HEK293 (cell line): Measurements from ENCODE around the gene RPL23.

Source experiments
- BCL11A ChIP-seq: fragments of 450-650 bp; formaldehyde crosslinking; IDR thresholded peaks from 2 replicates; pipeline ENCODE4 v1.5.1; 2016; ENCODE audit warnings: low read depth, missing biosample characterization, missing genetic modification characterization
- FEZF1 ChIP-seq: fragments of 450-650 bp; formaldehyde crosslinking; IDR thresholded peaks from 2 replicates; pipeline ENCODE4 v1.5.1; 2016; ENCODE audit warnings: missing biosample characterization, missing genetic modification characterization
- MZF1 ChIP-seq: fragments of 450-650 bp; formaldehyde crosslinking; IDR thresholded peaks from 2 replicates; pipeline ENCODE4 v1.5.1; 2017; ENCODE audit warnings: missing biosample characterization, missing genetic modification characterization, borderline replicate concordance
- PRDM1 ChIP-seq: fragments of 450-650 bp; formaldehyde crosslinking; IDR thresholded peaks from 2 replicates; pipeline ENCODE4; 2016; ENCODE audit warnings: missing biosample characterization, missing genetic modification characterization
- REPIN1 ChIP-seq: fragments of 450-650 bp; formaldehyde crosslinking; IDR thresholded peaks from 2 replicates; pipeline ENCODE4 v1.5.1; 2017; ENCODE audit warnings: missing biosample characterization, missing genetic modification characterization, low read depth
- SP7 ChIP-seq: fragments of 450-650 bp; formaldehyde crosslinking; IDR thresholded peaks from 2 replicates; pipeline ENCODE4 v1.5.1; 2016; ENCODE audit warnings: missing biosample characterization, missing genetic modification characterization
- WT1 ChIP-seq: fragments of 450-650 bp; formaldehyde crosslinking; IDR thresholded peaks from 2 replicates; pipeline ENCODE4 v1.5.1; 2016; ENCODE audit warnings: missing biosample characterization, missing genetic modification characterization
- YY2 ChIP-seq: fragments of 450-650 bp; formaldehyde crosslinking; IDR thresholded peaks from 2 replicates; pipeline ENCODE4 v1.5.1; 2016; ENCODE audit warnings: missing biosample characterization, missing genetic modification characterization
- ZBTB21 ChIP-seq: fragments of 450-650 bp; formaldehyde crosslinking; IDR thresholded peaks from 2 replicates; pipeline ENCODE4 v1.5.1; 2017; ENCODE audit warnings: missing biosample characterization, missing genetic modification characterization
- ZBTB26 ChIP-seq: fragments of 450-650 bp; formaldehyde crosslinking; optimal IDR thresholded peaks from 2 replicates; pipeline ENCODE3; 2016; ENCODE audit warnings: missing biosample characterization, mild to moderate bottlenecking, missing genetic modification characterization
- ZBTB8A ChIP-seq: fragments of 450-650 bp; formaldehyde crosslinking; IDR thresholded peaks from 2 replicates; pipeline ENCODE4 v1.5.1; 2016; ENCODE audit warnings: missing biosample characterization, missing genetic modification characterization
- ZFP3 ChIP-seq: fragments of 450-650 bp; formaldehyde crosslinking; IDR thresholded peaks from 2 replicates; pipeline ENCODE4 v1.5.1; 2016; ENCODE audit warnings: low read depth, missing biosample characterization, missing genetic modification characterization
- ZNF132 ChIP-seq: fragments of 450-650 bp; formaldehyde crosslinking; IDR thresholded peaks from 2 replicates; pipeline ENCODE4 v1.5.1; 2017; ENCODE audit warnings: missing biosample characterization, missing genetic modification characterization, borderline replicate concordance
- ZNF138 ChIP-seq: fragments of 450-650 bp; formaldehyde crosslinking; IDR thresholded peaks from 2 replicates; pipeline ENCODE4 v1.5.1; 2016; ENCODE audit warnings: missing biosample characterization, missing genetic modification characterization, borderline replicate concordance
- ZNF148 ChIP-seq: fragments of 450-650 bp; formaldehyde crosslinking; IDR thresholded peaks from 2 replicates; pipeline ENCODE4 v1.5.0; 2017; ENCODE audit warnings: missing biosample characterization, missing genetic modification characterization, borderline replicate concordance
- ZNF211 ChIP-seq: fragments of 450-650 bp; formaldehyde crosslinking; IDR thresholded peaks from 2 replicates; pipeline ENCODE4 v1.5.1; 2016; ENCODE audit warnings: low read depth, missing biosample characterization, missing genetic modification characterization
- ZNF23 ChIP-seq: fragments of 450-650 bp; formaldehyde crosslinking; IDR thresholded peaks from 2 replicates; pipeline ENCODE4 v1.5.1; 2016; ENCODE audit warnings: missing biosample characterization, missing genetic modification characterization, borderline replicate concordance
- ZNF391 ChIP-seq: fragments of 450-650 bp; formaldehyde crosslinking; IDR thresholded peaks from 2 replicates; pipeline ENCODE4 v1.5.1; 2016; ENCODE audit warnings: low read depth, missing biosample characterization, missing genetic modification characterization, borderline replicate concordance
- ZNF433 ChIP-seq: fragments of 450-650 bp; formaldehyde crosslinking; IDR thresholded peaks from 2 replicates; pipeline ENCODE4 v1.5.1; 2016; ENCODE audit warnings: missing biosample characterization, missing genetic modification characterization, low read depth
- ZNF501 ChIP-seq: fragments of 450-650 bp; formaldehyde crosslinking; IDR thresholded peaks from 2 replicates; pipeline ENCODE4 v1.5.1; 2016; ENCODE audit warnings: missing biosample characterization, missing genetic modification characterization
- ZNF555 ChIP-seq: fragments of 450-650 bp; formaldehyde crosslinking; conservative IDR thresholded peaks from 2 replicates; pipeline ENCODE4 v1.5.1; 2017; ENCODE audit warnings: missing biosample characterization, mild to moderate bottlenecking, missing genetic modification characterization, inconsistent platforms
- ZNF623 ChIP-seq: fragments of 450-650 bp; formaldehyde crosslinking; IDR thresholded peaks from 2 replicates; pipeline ENCODE4 v1.5.1; 2016; ENCODE audit warnings: missing biosample characterization, missing genetic modification characterization
- ZNF626 ChIP-seq: fragments of 450-650 bp; sonication (Bioruptor Pico); formaldehyde crosslinking; IDR thresholded peaks from 2 replicates; pipeline ENCODE4 v1.5.1; 2018; ENCODE audit warnings: missing biosample characterization, missing genetic modification characterization, inconsistent platforms
- ZNF654 ChIP-seq: fragments of 450-650 bp; formaldehyde crosslinking; IDR thresholded peaks from 2 replicates; pipeline ENCODE4 v1.5.1; 2016; ENCODE audit warnings: low read depth, missing biosample characterization, missing genetic modification characterization
- ZNF664 ChIP-seq: fragments of 450-650 bp; formaldehyde crosslinking; IDR thresholded peaks from 2 replicates; pipeline ENCODE4 v1.5.1; 2016; ENCODE audit warnings: missing biosample characterization, missing genetic modification characterization
- ZNF76 ChIP-seq: fragments of 450-650 bp; formaldehyde crosslinking; IDR thresholded peaks from 2 replicates; pipeline ENCODE4; 2016; ENCODE audit warnings: low read depth, missing biosample characterization, missing genetic modification characterization, borderline replicate concordance
- ZSCAN5A ChIP-seq: fragments of 450-650 bp; formaldehyde crosslinking; IDR thresholded peaks from 2 replicates; pipeline ENCODE4 v1.5.1; 2016; ENCODE audit warnings: missing biosample characterization, missing genetic modification characterization
- TF ChIP-seq, protein P1 (sequence below): fragments of 450-650 bp; formaldehyde crosslinking; IDR thresholded peaks from 2 replicates; pipeline ENCODE4 v1.5.1; 2016; ENCODE audit warnings: missing biosample characterization, missing genetic modification characterization
- TF ChIP-seq, protein P2 (sequence below): fragments of 450-650 bp; formaldehyde crosslinking; IDR thresholded peaks from 2 replicates; pipeline ENCODE4 v1.5.1; 2016; ENCODE audit warnings: missing biosample characterization, missing genetic modification characterization

Gene RPL23

DNA sequence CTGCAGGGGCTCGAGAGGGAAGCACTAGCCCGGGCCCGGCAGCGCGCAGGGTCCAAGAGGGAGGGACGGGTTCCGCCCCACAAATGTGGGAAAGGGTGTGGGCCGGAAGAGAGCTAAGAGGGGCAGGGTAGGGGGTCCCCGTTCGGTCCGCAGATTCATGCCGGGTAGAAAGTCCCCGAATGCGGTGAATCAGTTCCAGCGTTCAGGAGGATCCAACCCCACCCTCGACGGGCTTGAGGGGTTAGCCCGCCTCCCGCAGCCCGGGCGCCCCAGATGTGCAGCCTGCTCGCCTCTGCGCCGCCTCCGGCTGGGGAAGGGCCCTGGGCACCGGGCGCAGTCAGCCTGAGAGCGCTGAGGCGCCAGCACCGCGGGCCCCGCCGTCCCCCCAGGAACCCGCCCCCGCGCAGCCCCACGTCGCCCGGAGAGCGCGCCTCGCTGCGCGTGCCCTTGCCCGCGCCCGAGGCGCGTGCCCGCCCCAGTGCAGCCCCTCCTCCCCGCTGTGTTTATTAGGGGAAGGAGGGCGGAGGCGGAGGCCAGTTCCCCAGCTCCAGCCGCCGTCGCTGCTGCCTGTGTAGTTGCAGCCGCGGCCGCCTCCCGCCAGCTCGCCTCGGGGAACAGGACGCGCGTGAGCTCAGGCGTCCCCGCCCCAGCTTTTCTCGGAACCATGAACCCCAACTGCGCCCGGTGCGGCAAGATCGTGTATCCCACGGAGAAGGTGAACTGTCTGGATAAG, 16.2 kb upstream of the RPL23 start, which contains the start of gene LASP1 (continued):
- TF ChIP-seq PRDM1 (no peak; the same call in 1 of the 2 replicates), ZNF23 (tag by site-specific recombination) (no peak), REPIN1 (tag by site-specific recombination) (no peak), ZNF501 (tag by site-specific recombination) (no peak; the same call in 1 of the 2 replicates), ZSCAN5A (tag by site-specific recombination) (0 out of 2 replicates have a peak, but pooled peaks have one; percentile 25), ZNF654 (no peak), FEZF1 (tag by site-specific recombination) (peak; percentile 38; the same call in 1 of the 2 replicates), ZBTB8A (peak; percentile 97), ZBTB26 (peak; percentile 95), YY2 (0 out of 2 replicates have a peak, but pooled peaks have one; percentile 5), ZNF433 (tag by site-specific recombination) (no peak), ZNF76 (tag by site-specific recombination) (0 out of 2 replicates have a peak, but pooled peaks have one; percentile 25), ZBTB21 (0 out of 2 replicates have a peak, but pooled peaks have one; percentile 5), ZNF148 (tag by site-specific recombination) (no peak), WT1 (tag by site-specific recombination) (0 out of 2 replicates have a peak, but pooled peaks have one; percentile 4), ZNF555 (tag by site-specific recombination) (no peak), MZF1 (no peak; the same call in 1 of the 2 replicates), ZNF391 (tag by site-specific recombination) (peak; percentile 79; the same call in 1 of the 2 replicates), ZFP3 (tag by site-specific recombination) (no peak), ZNF623 (no peak), ZNF664 (tag by site-specific recombination) (no peak), ZNF132 (tag by site-specific recombination) (no peak), SP7 (tag by site-specific recombination) (peak; percentile 80), ZNF138 (no peak), BCL11A (tag by site-specific recombination) (peak; percentile 10; the same call in 1 of the 2 replicates), ZNF211 (no peak), ZNF626 (tag by site-specific recombination) (no peak)
- TF ChIP-seq, protein P1, sequence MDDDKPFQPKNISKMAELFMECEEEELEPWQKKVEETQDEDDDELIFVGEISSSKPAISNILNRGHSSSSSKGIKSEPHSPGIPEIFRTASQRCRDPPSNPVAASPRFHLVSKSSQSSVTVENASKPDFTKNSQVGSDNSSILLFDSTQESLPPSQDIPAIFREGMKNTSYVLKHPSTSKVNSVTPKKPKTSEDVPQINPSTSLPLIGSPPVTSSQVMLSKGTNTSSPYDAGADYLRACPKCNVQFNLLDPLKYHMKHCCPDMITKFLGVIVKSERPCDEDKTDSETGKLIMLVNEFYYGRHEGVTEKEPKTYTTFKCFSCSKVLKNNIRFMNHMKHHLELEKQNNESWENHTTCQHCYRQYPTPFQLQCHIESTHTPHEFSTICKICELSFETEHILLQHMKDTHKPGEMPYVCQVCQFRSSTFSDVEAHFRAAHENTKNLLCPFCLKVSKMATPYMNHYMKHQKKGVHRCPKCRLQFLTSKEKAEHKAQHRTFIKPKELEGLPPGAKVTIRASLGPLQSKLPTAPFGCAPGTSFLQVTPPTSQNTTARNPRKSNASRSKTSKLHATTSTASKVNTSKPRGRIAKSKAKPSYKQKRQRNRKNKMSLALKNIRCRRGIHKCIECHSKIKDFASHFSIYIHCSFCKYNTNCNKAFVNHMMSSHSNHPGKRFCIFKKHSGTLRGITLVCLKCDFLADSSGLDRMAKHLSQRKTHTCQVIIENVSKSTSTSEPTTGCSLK, result no peak
- TF ChIP-seq, protein P2, sequence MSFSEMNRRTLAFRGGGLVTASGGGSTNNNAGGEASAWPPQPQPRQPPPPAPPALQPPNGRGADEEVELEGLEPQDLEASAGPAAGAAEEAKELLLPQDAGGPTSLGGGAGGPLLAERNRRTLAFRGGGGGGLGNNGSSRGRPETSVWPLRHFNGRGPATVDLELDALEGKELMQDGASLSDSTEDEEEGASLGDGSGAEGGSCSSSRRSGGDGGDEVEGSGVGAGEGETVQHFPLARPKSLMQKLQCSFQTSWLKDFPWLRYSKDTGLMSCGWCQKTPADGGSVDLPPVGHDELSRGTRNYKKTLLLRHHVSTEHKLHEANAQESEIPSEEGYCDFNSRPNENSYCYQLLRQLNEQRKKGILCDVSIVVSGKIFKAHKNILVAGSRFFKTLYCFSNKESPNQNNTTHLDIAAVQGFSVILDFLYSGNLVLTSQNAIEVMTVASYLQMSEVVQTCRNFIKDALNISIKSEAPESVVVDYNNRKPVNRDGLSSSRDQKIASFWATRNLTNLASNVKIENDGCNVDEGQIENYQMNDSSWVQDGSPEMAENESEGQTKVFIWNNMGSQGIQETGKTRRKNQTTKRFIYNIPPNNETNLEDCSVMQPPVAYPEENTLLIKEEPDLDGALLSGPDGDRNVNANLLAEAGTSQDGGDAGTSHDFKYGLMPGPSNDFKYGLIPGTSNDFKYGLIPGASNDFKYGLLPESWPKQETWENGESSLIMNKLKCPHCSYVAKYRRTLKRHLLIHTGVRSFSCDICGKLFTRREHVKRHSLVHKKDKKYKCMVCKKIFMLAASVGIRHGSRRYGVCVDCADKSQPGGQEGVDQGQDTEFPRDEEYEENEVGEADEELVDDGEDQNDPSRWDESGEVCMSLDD (tag by site-specific recombination), result peak; percentile 98
